ENCODE measurements around the gene FASN. TPM values are rescaled to one million over a fixed set of nuclear protein-coding genes. Genes with fewer than 3 reads are reported as not detected.

The FASN gene
- total and polyA plus RNA-seq, 2 of the 13 experiments (the other 11 are each of a cell fraction or from before 2014, with no cell fraction given) = 51.7 to 101 TPM

DNA sequence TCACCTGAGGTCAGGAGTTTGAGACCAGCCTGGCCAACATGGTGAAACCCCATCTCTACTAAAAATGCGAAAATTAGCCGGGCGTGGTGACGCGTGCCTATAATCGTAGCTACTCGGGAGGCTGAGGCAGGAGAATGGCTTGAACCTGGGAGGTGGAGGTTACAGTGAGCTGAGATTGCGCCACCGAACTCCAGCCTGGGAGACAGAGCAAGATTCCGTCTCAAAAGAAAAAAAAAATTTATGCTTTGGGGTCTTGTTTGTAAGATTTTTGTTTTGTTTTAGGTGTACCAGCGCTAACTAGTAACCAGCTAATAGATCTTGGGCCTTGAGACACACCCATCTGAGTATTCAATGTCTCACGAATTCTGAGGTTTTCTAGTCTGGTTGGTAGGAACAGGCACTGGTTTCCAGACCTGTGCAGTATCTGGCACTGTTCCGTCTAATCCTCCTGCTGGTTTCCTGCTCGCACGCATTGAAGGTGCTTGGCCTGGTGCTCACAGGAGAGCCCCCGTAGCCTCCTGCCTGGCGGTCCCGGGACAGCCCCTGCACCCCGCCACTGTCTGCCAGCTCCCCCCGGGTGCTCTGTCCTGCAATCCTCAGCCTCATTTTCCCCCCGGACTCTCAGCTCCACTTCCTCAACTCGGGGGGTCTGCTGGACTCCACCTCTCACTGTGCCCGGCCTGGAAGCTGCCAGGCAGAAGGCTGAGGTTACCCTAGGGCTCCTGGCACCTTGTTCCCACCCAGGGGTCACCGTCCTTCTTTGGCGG lies 21.8 kb downstream of the FASN start (continued):
- TF ChIP-seq, protein P1, sequence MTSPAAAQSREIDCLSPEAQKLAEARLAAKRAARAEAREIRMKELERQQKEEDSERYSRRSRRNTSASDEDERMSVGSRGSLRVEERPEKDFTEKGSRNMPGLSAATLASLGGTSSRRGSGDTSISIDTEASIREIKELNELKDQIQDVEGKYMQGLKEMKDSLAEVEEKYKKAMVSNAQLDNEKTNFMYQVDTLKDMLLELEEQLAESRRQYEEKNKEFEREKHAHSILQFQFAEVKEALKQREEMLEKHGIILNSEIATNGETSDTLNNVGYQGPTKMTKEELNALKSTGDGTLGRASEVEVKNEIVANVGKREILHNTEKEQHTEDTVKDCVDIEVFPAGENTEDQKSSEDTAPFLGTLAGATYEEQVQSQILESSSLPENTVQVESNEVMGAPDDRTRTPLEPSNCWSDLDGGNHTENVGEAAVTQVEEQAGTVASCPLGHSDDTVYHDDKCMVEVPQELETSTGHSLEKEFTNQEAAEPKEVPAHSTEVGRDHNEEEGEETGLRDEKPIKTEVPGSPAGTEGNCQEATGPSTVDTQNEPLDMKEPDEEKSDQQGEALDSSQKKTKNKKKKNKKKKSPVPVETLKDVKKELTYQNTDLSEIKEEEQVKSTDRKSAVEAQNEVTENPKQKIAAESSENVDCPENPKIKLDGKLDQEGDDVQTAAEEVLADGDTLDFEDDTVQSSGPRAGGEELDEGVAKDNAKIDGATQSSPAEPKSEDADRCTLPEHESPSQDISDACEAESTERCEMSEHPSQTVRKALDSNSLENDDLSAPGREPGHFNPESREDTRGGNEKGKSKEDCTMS (CRISPR knock-in tag; conservative IDR thresholded peaks at IDR 0.05) = no peak
- TF ChIP-seq CBX1 (IDR thresholded peaks at IDR 0.05; ENCODE audit: low read depth) (no peak), ZNF333 (CRISPR knock-in tag; IDR thresholded peaks at IDR 0.05; ENCODE audit: borderline replicate concordance) (no peak; the same call in 1 of the 2 replicates), ZNF335 (CRISPR knock-in tag; IDR thresholded peaks at IDR 0.05) (no peak), ZNF235 (CRISPR knock-in tag; IDR thresholded peaks at IDR 0.05; ENCODE audit: borderline replicate concordance) (peak; percentile 61; the same call in 1 of the 2 replicates), EZH2 (conservative IDR thresholded peaks at IDR 0.05; ENCODE audit: low read depth, low read length) (no peak), ZNF251 (CRISPR knock-in tag; IDR thresholded peaks at IDR 0.05) (no peak), NR2F6 (IDR thresholded peaks at IDR 0.05) (no peak), NR2F6 (CRISPR knock-in tag; IDR thresholded peaks at IDR 0.05) (no peak), SYNCRIP (IDR thresholded peaks at IDR 0.05; ENCODE audit: insufficient read depth, low read depth, low read length) (no peak), FOXK1 (CRISPR knock-in tag; IDR thresholded peaks at IDR 0.05; ENCODE audit: borderline replicate concordance, low read depth) (no peak), ZKSCAN8 (CRISPR knock-in tag; IDR thresholded peaks at IDR 0.05; ENCODE audit: borderline replicate concordance) (no peak), BCL6 (CRISPR knock-in tag; IDR thresholded peaks at IDR 0.05) (no peak), KAT7 (CRISPR knock-in tag; IDR thresholded peaks at IDR 0.05; ENCODE audit: borderline replicate concordance) (no peak), JUNB (CRISPR knock-in tag; IDR thresholded peaks at IDR 0.05; ENCODE audit: borderline replicate concordance) (peak; percentile 50; the same call in 1 of the 2 replicates), ZNF367 (CRISPR knock-in tag; IDR thresholded peaks at IDR 0.05; ENCODE audit: borderline replicate concordance) (no peak), ZNF20 (CRISPR knock-in tag; IDR thresholded peaks at IDR 0.05) (no peak), LCORL (IDR thresholded peaks at IDR 0.05) (no peak), LCORL (CRISPR knock-in tag; IDR thresholded peaks at IDR 0.05) (no peak), ZNF775 (CRISPR knock-in tag; IDR thresholded peaks at IDR 0.05; ENCODE audit: borderline replicate concordance) (no peak)
- TF ChIP-seq, protein P2, sequence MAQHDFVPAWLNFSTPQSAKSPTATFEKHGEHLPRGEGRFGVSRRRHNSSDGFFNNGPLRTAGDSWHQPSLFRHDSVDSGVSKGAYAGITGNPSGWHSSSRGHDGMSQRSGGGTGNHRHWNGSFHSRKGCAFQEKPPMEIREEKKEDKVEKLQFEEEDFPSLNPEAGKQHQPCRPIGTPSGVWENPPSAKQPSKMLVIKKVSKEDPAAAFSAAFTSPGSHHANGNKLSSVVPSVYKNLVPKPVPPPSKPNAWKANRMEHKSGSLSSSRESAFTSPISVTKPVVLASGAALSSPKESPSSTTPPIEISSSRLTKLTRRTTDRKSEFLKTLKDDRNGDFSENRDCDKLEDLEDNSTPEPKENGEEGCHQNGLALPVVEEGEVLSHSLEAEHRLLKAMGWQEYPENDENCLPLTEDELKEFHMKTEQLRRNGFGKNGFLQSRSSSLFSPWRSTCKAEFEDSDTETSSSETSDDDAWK (CRISPR knock-in tag; IDR thresholded peaks at IDR 0.05) = no peak

Measured in HepG2 (cell line).